Tibial artery (tissue), 4 donors: Measurements from ENCODE around the gene CSAD.

Experiments
- DNase-seq, 2 donors: peaks; one replicate each; pipeline ENCODE4 v3.0.0-alpha.2; 2019
- H3K27ac ChIP-seq, 2 donors: fragments of 200-600 bp; sonication (generic) in 1 of 2; 1 replicate in 1 of 2; 2 replicates in 1 of 2; pipeline ENCODE4 v1.5.1; 2018 to 2019; ENCODE audit warnings: mild to moderate bottlenecking in 1 of 2
- H3K27me3 ChIP-seq, 2 donors: fragments of 200-600 bp; sonication (generic) in 1 of 2; one replicate each; pipeline versions ENCODE4 v1.5.1 to v1.6.0; 2016 to 2019
- H3K36me3 ChIP-seq, 3 donors: fragments of 200-600 bp; sonication (generic) in 2 of 3; one replicate each; pipeline ENCODE4 v1.5.1; 2016 to 2019; ENCODE audit warnings: mild to moderate bottlenecking in 2 of 3
- H3K4me1 ChIP-seq, 4 donors: fragments of 200-600 bp; sonication (generic) in 2 of 4; 1 replicate in 3 of 4; 2 replicates in 1 of 4; pipeline ENCODE4 v1.5.1; 2016 to 2019
- H3K4me3 ChIP-seq, 2 donors: fragments of 200-600 bp; sonication (generic) in 1 of 2; 1 replicate in 1 of 2; 2 replicates in 1 of 2; pipeline ENCODE4 v1.5.1; 2018 to 2019; ENCODE audit warnings: mild to moderate bottlenecking in 2 of 2
- H3K9me3 ChIP-seq, 3 donors: fragments of 200-600 bp; sonication (generic) in 1 of 3; one replicate each; pipeline ENCODE4 v1.5.1; 2016 to 2019
- CTCF ChIP-seq, 2 experiments: fragments of 200-600 bp in 1 of 2; fragments of 450-650 bp in 1 of 2; IDR thresholded peaks; one replicate each; pipeline ENCODE4 v1.5.1; 2017 to 2019; ENCODE audit warnings: antibody characterized with exemption in 2 of 2, mild to moderate bottlenecking in 1 of 2, moderate library complexity in 1 of 2
- intact Hi-C: fragments of 100-400 bp; cut with DNase I; formaldehyde crosslinking; loops from one replicate; pipeline ENCODE4 v1.15.0; 2023; ENCODE audit warnings: low total_unique reads

CSAD gene

GRCh38 chr12:53195516-53196420 lies 15.0 kb upstream of the CSAD start:
- Histone ChIP-seq H3K27me3 (no peaks in the 10 kb centered on the region), H3K9me3 (no peaks in the 10 kb centered on the region), H3K36me3 (peaks cover 0 to 14% (median 4%) of the 10 kb centered on the region in 3 donors), H3K4me1 (peaks cover 0 to 12% (median 10%) of the 10 kb centered on the region in 4 donors), H3K4me3 (no peak overlapping the region), H3K27ac (no peak overlapping the region)
- intact Hi-C loops = loop anchor here (5.0 kb wide), 2 partner anchors 38 to 128 kb away; no protein-coding TSS in a partner anchor
- DNase-seq = peak in 1 of 2 donors; percentile 52
- no peak for TF ChIP-seq CTCF (IDR thresholded peaks at IDR 0.05)

DNA sequence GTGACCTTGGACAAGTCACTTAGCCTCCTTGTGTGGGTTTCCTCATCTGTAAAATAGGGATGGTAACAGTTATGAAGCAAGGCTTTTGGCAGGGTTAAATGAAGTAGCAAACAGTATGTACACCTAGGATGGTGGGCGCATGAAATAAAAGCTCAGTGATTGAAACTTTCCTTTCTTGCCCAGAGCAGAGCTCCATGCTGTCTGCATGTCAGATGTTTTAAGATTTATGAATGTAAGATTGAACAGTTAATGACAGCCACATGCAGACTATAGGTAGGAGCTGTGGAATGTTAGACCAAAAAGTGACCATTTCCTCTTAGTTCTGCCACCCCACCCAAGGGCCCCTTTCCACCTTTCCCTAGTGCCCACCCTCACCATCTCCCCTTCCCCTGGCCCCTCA lies 14.2 kb upstream of the CSAD start:
- peaks cover 0 to 14% (median 4%) of the 10 kb centered on the region in 3 donors for H3K36me3 ChIP-seq
- peaks cover 0 to 17% (median 13%) of the 10 kb centered on the region in 4 donors for H3K4me1 ChIP-seq
- H3K9me3 ChIP-seq = no peaks in the 10 kb centered on the region
- intact Hi-C loops = loop anchor here (5.0 kb wide), 2 partner anchors 38 to 128 kb away; no protein-coding TSS in a partner anchor
- H3K4me3 ChIP-seq = no peak overlapping the region
- no peak for DNase-seq
- H3K27ac ChIP-seq = no peak overlapping the region
- H3K27me3 ChIP-seq = no peaks in the 10 kb centered on the region
- TF ChIP-seq CTCF (IDR thresholded peaks at IDR 0.05) = no peak

DNA sequence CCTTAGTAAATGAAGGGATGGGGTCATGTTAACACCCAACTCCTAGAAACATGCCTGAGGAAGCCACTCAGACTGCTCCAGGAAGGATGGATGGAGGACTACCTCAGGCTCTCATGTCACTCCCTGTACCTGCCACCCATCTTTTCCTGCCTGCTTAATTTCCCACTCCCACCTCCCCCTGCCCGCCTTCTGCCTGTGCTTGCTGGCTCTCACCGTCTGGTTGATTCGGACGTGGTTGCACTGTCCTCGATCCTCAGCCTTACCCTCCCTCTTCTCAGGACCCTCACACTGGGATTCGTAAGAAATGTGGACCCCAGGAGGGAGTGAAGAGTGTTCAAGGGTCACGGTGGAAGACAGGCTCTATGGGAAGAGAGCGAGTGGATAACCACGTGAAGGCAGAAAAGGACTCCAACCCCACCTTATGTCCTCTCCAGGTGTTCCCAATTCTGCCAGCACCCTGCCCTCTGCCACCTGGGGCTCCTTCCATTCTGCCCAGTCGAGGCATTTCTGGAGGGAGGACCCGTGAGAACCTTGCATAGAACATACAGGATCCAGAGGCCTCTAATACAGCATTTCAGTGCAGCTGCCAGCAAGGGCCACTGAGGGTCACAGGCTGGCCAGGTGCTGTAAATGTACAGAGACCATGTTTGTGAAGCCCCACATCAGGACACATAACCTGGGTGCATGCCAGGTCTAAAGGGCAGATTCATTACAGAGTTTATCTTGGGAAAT lies 13.4 kb upstream of the CSAD start:
- peaks cover 0 to 20% (median 14%) of the 10 kb centered on the region in 4 donors for H3K4me1 ChIP-seq
- intact Hi-C loops = no loop called here
- H3K27me3 ChIP-seq = no peaks in the 10 kb centered on the region

DNA sequence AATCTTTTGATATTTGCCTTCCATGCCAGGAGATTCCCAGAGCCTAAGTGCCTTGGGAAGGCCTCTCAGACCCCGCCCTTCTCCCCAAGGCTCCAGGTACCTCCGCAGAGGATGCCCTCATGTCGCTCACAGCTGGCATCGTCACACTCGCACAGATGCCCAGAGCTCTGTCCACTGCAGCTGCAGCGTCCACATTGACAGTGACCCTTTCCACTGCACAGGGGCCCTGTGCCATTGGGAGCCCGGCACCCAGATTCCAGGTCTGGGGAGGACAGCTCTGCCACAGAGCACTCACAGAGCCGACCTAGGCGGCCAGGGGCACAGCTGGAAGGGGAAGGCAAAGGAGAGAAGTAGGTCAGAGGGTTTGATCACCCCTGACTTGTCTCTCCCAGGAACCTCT lies 12.3 kb upstream of the CSAD start:
- intact Hi-C loops = no loop called here

More for the DNA sequence above, 13.4 kb upstream of the CSAD start:
- peak in 1 of 2 donors; percentile 53 for DNase-seq
- Histone ChIP-seq H3K36me3 (peaks cover 0 to 14% (median 4%) of the 10 kb centered on the region in 3 donors), H3K27ac (no peak overlapping the region), H3K4me3 (no peak overlapping the region), H3K9me3 (no peaks in the 10 kb centered on the region)
- no peak for TF ChIP-seq CTCF (IDR thresholded peaks at IDR 0.05)

More for the DNA sequence above, 12.3 kb upstream of the CSAD start:
- Histone ChIP-seq H3K9me3 (no peaks in the 10 kb centered on the region), H3K36me3 (peaks cover 2 to 23% (median 12%) of the 10 kb centered on the region in 3 donors), H3K27ac (no peak overlapping the region), H3K27me3 (no peaks in the 10 kb centered on the region), H3K4me1 (peaks cover 0 to 17% (median 13%) of the 10 kb centered on the region in 4 donors), H3K4me3 (no peak overlapping the region)
- TF ChIP-seq CTCF (IDR thresholded peaks at IDR 0.05) = no peak
- DNase-seq = peak in 1 of 2 donors; percentile 60
